ENCODE data around the gene ITGA2B.
"Not testable (repeated sequence)": the region's sequence is repeated elsewhere in the genome, so short reads cannot be mapped to it uniquely, and the experiment has no call there.

Gene ITGA2B

DNA sequence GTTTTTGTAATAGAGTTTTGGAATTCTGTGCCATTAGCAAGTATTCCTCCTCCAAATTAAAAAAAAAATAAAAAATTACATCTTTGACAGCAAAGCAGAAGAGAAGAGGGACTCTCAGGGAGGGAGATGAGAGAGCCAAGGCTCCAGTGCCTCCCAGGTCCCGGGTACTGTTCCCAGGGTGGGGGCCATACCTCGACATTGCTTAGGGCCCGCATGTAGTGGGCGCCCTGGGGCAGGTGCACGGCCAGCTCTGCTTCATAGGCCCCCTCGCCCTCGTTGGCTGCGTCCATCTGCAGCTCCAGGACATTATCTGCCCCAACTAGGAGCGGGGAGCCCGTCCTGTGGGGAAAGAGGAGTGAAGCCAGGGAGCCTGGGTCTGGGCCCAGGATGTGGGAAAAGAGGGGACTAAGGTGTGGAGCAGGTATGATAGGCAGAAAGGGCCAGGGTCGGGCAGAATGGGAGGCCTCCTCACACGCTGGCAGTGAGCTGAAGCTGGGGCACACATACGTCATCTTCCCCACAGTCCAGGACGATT lies 11.2 kb downstream of the ITGA2B start:
- Histone ChIP-seq H3K27me3 (replicated peaks; ENCODE audit: control insufficient read depth, insufficient read depth, low read length) (peaks cover 24% of the 10 kb centered on the region), H3K9me3 (ENCODE audit: control insufficient read depth, low read length) (no peaks in the 10 kb centered on the region), H3K4me1 (ENCODE audit: control insufficient read depth, insufficient read depth, low read length) (peaks cover 5% of the 10 kb centered on the region), H3K36me3 (ENCODE audit: control insufficient read depth, insufficient read depth, low read length, severe bottlenecking) (no peaks in the 10 kb centered on the region), H3K4me3 (ENCODE audit: low read length) (no peak overlapping the region), H3K9ac (ENCODE audit: low read length) (no peak overlapping the region)
- DNase-seq (ENCODE audit: low read depth), result no peak

DNA sequence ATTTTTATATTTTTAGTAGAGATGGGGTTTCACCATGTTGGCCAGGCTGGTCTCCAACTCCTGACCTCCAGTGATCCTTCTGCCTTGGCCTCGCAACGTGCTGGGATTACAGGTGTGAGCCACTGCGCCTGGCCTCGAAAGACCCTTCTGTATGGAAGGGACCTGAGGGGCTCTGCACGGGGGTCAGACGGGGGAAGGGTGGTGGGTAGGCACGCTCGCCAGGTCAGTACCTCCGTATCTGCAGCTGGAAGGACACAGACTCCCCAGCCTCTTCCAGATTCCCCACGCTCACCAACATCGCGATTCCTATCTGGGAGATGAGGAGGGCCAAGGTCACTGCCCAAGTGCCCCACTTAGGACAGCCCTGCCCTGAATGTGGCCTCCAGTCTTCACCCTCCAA lies 12.7 kb downstream of the ITGA2B start:
- no peak overlapping the region for H3K4me3 ChIP-seq (ENCODE audit: low read length)
- H3K9me3 ChIP-seq (ENCODE audit: control insufficient read depth, low read length), result no peaks in the 10 kb centered on the region
- peaks cover 5% of the 10 kb centered on the region for H3K4me1 ChIP-seq (ENCODE audit: control insufficient read depth, insufficient read depth, low read length)
- peaks cover 25% of the 10 kb centered on the region for H3K27me3 ChIP-seq (replicated peaks; ENCODE audit: control insufficient read depth, insufficient read depth, low read length)
- H3K9ac ChIP-seq (ENCODE audit: low read length), result no peak overlapping the region
- no peaks in the 10 kb centered on the region for H3K36me3 ChIP-seq (ENCODE audit: control insufficient read depth, insufficient read depth, low read length, severe bottlenecking)
- no peak for DNase-seq (ENCODE audit: low read depth)

DNA sequence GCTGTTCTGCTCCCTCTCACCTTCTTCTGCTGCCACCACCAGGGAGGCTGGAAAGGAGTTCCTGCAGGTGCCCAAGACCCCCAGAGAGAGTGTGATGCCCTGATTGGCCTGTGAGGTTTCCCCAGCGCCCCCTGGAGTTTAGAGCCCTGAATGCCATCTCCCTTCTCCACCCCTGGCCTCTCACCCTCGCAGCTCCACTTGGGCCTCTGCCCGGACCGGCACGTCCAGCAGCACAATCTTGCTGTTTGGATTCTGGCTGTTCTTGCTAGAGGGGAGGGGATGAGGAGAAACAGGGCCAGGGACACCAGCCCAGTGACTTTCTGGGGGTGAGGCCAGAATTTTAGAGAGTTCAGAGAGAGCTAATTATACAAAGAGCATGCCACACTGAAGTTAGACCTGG lies 13.3 kb downstream of the ITGA2B start:
- Histone ChIP-seq H3K27me3 (replicated peaks; ENCODE audit: control insufficient read depth, insufficient read depth, low read length) (peaks cover 31% of the 10 kb centered on the region), H3K36me3 (ENCODE audit: control insufficient read depth, insufficient read depth, low read length, severe bottlenecking) (no peaks in the 10 kb centered on the region)
- DNase-seq (ENCODE audit: low read depth), result peak; percentile 35

DNA sequence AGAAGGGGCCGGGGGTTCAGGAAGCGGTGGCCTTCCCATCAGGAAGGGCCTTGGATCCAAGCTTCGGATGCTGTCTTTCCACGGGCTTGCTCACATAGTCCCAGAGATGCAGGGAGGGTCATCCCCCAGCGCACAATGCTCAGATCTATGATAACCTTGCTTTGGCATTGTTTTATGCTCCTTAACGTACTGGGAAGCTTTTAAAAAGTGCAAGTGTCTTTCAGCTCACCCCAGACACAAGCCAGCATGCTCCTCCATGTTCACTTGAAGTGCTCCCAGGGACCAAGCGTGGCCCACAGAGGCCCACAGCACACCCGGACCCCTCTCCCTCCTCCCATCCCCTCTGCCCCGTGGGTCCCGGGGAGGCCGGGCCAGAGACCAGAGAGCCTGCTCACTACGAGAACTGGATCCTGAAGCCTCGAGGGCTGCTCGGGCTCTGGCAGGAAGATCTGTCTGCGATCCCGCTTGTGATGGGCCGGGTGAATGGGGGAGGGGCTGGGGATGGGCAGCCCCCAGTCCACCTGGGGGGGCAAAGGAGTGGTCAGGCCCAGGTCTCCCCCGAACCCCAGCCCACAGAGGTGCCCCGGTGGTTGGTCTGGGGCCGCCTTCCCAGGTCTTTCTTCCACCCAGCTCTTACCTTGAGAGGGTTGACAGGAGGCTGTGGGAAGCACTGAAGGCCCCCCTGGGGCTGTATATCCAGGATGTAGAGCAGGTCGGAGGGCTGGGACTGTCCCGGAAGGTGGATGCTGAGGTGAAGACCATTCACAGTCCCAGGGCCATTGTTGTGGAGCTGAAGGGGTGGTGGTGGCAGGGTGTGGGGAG lies 14.0 kb downstream of the ITGA2B start:
- H3K9ac ChIP-seq (ENCODE audit: low read length), result no peak overlapping the region
- H3K27me3 ChIP-seq (replicated peaks; ENCODE audit: control insufficient read depth, insufficient read depth, low read length), result peaks cover 32% of the 10 kb centered on the region
- no peaks in the 10 kb centered on the region for H3K36me3 ChIP-seq (ENCODE audit: control insufficient read depth, insufficient read depth, low read length, severe bottlenecking)
- no peaks in the 10 kb centered on the region for H3K9me3 ChIP-seq (ENCODE audit: control insufficient read depth, low read length)
- no peak overlapping the region for H3K4me3 ChIP-seq (ENCODE audit: low read length)
- DNase-seq (ENCODE audit: low read depth), result no peak
- peaks cover 5% of the 10 kb centered on the region for H3K4me1 ChIP-seq (ENCODE audit: control insufficient read depth, insufficient read depth, low read length)

More for the DNA sequence above, 13.3 kb downstream of the ITGA2B start:
- Histone ChIP-seq H3K9ac (ENCODE audit: low read length) (no peak overlapping the region), H3K4me1 (ENCODE audit: control insufficient read depth, insufficient read depth, low read length) (peaks cover 5% of the 10 kb centered on the region), H3K4me3 (ENCODE audit: low read length) (no peak overlapping the region), H3K9me3 (ENCODE audit: control insufficient read depth, low read length) (no peaks in the 10 kb centered on the region)

DNA sequence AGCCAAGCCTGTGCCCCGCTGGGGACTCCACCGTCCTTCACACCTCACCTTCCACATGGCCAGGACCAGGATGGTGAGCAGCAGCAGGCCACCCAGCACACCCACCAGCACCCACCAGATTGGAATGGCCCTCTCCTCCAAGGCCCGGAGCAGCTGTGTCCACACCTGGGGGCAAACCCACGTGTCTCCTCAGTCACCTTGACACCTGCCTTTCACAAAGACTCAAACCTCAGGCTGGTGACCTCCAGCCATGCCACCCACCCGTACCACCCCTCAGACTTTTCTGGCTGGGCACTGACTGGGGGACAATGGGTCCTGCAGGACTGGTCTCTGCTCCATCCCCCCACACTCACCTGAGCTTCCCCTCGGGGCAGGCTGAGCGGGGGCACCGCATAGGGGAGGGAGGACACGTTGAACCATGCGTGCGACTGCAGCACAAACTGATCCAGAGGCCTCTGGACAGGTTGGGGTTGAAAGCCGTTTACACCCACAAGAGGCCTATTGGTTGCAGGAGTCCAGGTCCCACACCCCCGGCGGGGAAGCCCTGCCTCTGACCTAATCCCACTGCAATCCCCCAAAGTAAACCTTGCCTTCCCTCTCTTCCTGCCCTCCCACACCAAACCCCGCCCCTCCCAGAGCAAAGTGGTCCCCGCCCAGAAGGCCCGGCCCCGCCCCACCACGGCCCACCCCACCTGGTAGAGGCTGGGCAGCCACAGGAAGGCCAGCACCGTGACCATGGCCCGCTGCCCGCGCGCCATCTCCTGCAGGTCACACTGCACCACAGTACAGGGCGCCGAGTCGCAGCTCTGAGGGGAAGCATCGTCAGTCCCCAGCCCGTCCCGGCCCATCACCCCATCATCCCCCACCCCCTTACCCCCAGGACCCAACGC lies 14.9 kb downstream of the ITGA2B start:
- Histone ChIP-seq H3K9me3 (ENCODE audit: control insufficient read depth, low read length) (no peaks in the 10 kb centered on the region), H3K27me3 (replicated peaks; ENCODE audit: control insufficient read depth, insufficient read depth, low read length) (peaks cover 29% of the 10 kb centered on the region), H3K4me1 (ENCODE audit: control insufficient read depth, insufficient read depth, low read length) (peaks cover 5% of the 10 kb centered on the region), H3K4me3 (ENCODE audit: low read length) (no peak overlapping the region), H3K9ac (ENCODE audit: low read length) (no peak overlapping the region), H3K36me3 (ENCODE audit: control insufficient read depth, insufficient read depth, low read length, severe bottlenecking) (no peaks in the 10 kb centered on the region)
- no peak for DNase-seq (ENCODE audit: low read depth)

DNA sequence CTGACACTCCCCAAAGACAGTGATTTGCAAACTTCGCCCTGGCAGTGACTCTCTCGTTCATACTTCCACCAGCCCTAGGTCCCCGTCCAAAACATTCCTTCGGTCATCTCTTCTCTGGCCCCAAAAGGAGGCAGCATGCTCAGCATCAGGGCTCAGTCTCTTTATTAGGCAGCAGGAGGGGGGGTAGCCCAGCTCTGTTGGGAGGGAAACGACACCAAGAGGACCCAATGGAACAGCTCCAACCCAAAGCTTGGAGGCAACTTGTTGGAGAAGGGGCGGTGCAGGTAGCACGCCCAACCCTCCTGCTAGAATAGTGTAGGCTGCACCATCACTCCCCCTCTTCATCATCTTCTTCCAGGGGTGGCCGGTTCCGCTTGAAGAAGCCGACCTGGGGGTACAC lies 17.4 kb downstream of the ITGA2B start:
- Histone ChIP-seq H3K9ac (ENCODE audit: low read length) (no peak overlapping the region), H3K9me3 (ENCODE audit: control insufficient read depth, low read length) (no peaks in the 10 kb centered on the region), H3K27me3 (replicated peaks; ENCODE audit: control insufficient read depth, insufficient read depth, low read length) (peaks cover 31% of the 10 kb centered on the region), H3K4me1 (ENCODE audit: control insufficient read depth, insufficient read depth, low read length) (peaks cover 5% of the 10 kb centered on the region), H3K4me3 (ENCODE audit: low read length) (no peak overlapping the region), H3K36me3 (ENCODE audit: control insufficient read depth, insufficient read depth, low read length, severe bottlenecking) (no peaks in the 10 kb centered on the region)
- no peak for DNase-seq (ENCODE audit: low read depth)

DNA sequence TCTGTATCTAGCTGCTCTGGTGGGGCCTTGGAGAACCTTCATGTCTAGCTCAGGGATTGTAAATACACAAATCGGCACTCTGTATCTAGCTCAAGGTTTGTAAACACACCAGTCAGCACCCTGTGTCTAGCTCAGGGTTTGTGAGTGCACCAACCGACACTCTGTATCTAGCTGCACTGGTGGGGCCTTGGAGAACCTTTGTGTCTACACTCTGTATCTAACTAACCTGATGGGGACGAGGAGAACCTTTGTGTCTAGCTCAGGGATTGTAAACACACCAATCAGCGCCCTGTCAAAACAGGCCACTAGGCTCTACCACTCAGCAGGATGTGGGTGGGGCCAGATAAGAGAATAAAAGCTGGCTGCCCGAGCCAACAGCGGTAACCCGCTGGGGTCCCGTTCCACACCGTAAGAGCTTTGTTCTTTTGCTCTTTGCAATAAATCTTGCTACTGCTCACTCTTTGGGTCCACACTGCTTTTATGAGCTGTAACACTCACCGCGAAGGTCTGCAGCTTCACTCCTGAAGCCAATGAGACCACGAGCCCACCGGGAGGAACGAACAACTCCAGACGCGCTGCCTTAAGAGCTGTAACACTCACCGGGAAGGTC lies 19.9 kb downstream of the ITGA2B start:
- not testable (repeated sequence) for H3K9ac ChIP-seq (ENCODE audit: low read length); H3K9me3 ChIP-seq (ENCODE audit: control insufficient read depth, low read length); H3K4me3 ChIP-seq (ENCODE audit: low read length); H3K4me1 ChIP-seq (ENCODE audit: control insufficient read depth, insufficient read depth, low read length); H3K36me3 ChIP-seq (ENCODE audit: control insufficient read depth, insufficient read depth, low read length, severe bottlenecking); DNase-seq (ENCODE audit: low read depth)
- H3K27me3 ChIP-seq (replicated peaks; ENCODE audit: control insufficient read depth, insufficient read depth, low read length), result peaks cover 32% of the 10 kb centered on the region

DNA sequence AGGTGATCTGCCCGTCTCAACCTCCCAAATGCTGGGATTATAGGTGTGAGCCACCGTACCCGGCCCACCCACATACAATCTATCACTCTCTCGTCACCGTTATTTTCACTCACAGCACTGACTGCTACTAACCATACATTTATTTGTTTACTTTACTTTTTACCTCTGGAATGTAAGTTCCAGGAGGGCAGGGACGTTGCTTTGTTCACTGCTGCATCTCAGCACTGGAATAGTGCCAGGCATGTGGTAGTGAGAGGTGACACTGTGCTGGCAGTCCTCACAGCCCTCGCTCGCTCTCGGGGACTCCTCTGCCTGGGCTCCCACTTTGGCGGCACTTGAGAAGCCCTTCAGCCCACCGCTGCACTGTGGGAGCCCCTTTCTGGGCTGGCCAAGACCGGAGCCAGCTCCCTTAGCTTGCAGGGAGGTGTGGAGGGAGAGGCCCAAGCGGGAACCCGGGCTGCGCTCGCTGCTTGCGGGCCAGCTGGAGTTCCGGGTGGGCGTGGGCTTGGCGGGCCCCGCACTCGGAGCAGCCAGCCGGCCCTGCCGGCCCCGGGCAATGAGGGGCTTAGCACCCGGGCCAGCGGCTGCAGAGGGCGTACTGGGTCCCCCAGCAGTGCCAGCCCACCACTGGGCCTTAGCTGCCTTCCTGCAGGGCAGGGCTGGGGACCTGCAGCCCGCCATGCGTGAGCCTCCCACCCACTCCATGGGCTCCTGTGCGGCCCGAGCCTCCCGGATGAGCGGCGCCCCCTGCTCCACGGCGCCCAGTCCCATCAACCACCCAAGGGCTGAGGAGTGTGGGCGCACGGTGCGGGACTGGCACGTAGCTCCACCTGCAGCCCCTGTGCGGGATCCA lies 20.8 kb downstream of the ITGA2B start:
- not testable (repeated sequence) for DNase-seq (ENCODE audit: low read depth); H3K9me3 ChIP-seq (ENCODE audit: control insufficient read depth, low read length)

DNA sequence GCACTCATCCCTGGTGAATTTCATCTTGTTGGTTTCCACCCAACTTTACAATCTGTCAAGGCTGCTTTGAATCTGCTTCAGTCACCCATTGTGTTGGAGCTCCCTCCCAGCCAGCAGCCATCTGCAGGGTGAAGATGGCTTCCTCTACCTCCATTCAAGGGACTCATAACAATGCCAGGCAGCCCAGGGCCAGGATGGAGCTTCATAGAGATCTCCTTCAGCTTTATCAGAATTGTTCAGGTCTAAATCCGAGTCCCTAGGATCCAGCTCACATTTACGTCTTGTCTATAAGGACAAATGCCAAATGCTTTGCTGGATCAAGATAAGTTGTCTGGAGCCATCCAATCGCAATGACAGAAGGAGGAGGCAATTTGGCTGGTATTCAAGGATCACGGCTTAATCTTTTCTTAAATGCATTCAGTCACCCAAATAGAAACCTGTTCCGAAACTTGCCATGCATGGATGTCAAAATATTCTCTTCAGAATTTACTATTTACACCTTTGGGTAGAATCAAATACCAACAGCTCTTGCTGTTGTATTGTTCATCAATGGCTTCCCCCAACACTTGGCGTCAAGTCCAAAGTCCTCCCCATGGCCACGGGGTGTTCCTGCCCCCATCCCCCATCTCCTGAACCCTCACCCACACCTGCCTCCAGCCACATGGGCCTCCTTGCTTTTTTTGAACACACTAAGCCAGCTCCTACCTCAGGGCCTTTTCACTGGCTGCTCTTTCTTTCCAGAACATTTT lies 22.0 kb downstream of the ITGA2B start:
- DNase-seq (ENCODE audit: low read depth), result no peak
- no peak overlapping the region for H3K4me3 ChIP-seq (ENCODE audit: low read length)

More for the DNA sequence above, 20.8 kb downstream of the ITGA2B start:
- H3K4me1 ChIP-seq (ENCODE audit: control insufficient read depth, insufficient read depth, low read length); H3K9ac ChIP-seq (ENCODE audit: low read length); H3K36me3 ChIP-seq (ENCODE audit: control insufficient read depth, insufficient read depth, low read length, severe bottlenecking); H3K4me3 ChIP-seq (ENCODE audit: low read length): not testable (repeated sequence)
- H3K27me3 ChIP-seq (replicated peaks; ENCODE audit: control insufficient read depth, insufficient read depth, low read length), result peaks cover 32% of the 10 kb centered on the region

DNA sequence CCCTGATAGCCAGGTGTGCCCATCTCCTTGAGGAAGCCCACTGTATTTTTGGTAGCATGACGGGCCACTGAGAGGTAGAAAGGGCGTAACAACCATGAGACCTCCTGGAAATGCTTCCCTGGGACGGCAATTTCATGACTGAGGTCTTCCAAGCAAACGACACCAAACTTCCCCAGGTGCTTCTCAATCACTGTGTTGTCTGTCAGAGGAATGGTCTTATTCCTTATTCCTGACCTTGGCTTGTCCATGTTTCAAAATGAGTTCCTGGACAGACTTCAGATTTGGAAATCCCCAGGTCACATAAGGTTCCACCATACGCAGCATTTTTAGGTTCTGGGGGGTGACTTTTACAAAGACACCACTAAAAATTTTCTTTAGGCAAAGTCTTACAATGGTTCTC lies 24.4 kb downstream of the ITGA2B start:
- not testable (repeated sequence) for H3K9me3 ChIP-seq (ENCODE audit: control insufficient read depth, low read length); DNase-seq (ENCODE audit: low read depth); H3K9ac ChIP-seq (ENCODE audit: low read length); H3K36me3 ChIP-seq (ENCODE audit: control insufficient read depth, insufficient read depth, low read length, severe bottlenecking); H3K4me3 ChIP-seq (ENCODE audit: low read length)
- H3K4me1 ChIP-seq (ENCODE audit: control insufficient read depth, insufficient read depth, low read length), result peaks cover 20% of the 10 kb centered on the region
- peaks cover 11% of the 10 kb centered on the region for H3K27me3 ChIP-seq (replicated peaks; ENCODE audit: control insufficient read depth, insufficient read depth, low read length)

More for the DNA sequence above, 22.0 kb downstream of the ITGA2B start:
- Histone ChIP-seq H3K36me3 (ENCODE audit: control insufficient read depth, insufficient read depth, low read length, severe bottlenecking) (no peaks in the 10 kb centered on the region), H3K9ac (ENCODE audit: low read length) (no peak overlapping the region), H3K9me3 (ENCODE audit: control insufficient read depth, low read length) (no peaks in the 10 kb centered on the region), H3K4me1 (ENCODE audit: control insufficient read depth, insufficient read depth, low read length) (peaks cover 12% of the 10 kb centered on the region), H3K27me3 (replicated peaks; ENCODE audit: control insufficient read depth, insufficient read depth, low read length) (peaks cover 30% of the 10 kb centered on the region)

Measured in adipocyte (in vitro differentiated cells).